HCT116 (cell line): ENCODE results near the gene GYS2.

Experiments
- CTCF ChIP-seq, 3 experiments: fragments of 200-600 bp in 1 of 3; sonication (generic) in 1 of 3; IDR thresholded peaks in 2 of 3; conservative IDR thresholded peaks in 1 of 3; 2 replicates each; pipeline ENCODE4 v1.5.1; 2012 to 2017; ENCODE audit warnings: low read depth in 2 of 3, low read length in 2 of 3, antibody characterized with exemption in 1 of 3, borderline replicate concordance in 1 of 3, control low read depth in 1 of 3, mild to moderate bottlenecking in 1 of 3, mixed read lengths in 1 of 3, mixed run types in 1 of 3, moderate library complexity in 1 of 3; ENCODE audit not compliant: insufficient read depth in 1 of 3
- EZH2 ChIP-seq: fragments of 200-600 bp; sonication (generic); IDR thresholded peaks from 2 replicates; pipeline ENCODE4 v1.6.1; 2017; ENCODE audit warnings: antibody characterized with exemption, mixed run types
- POLR2A ChIP-seq: IDR thresholded peaks from 2 replicates; pipeline ENCODE4 v1.7.0; 2011; ENCODE audit warnings: borderline replicate concordance; ENCODE audit not compliant: insufficient read depth, insufficient read length; ENCODE audit errors: extremely low read depth
- SIN3A ChIP-seq: IDR thresholded peaks from 2 replicates; pipeline ENCODE4 v1.6.1; 2012; ENCODE audit warnings: low read depth

DNA sequence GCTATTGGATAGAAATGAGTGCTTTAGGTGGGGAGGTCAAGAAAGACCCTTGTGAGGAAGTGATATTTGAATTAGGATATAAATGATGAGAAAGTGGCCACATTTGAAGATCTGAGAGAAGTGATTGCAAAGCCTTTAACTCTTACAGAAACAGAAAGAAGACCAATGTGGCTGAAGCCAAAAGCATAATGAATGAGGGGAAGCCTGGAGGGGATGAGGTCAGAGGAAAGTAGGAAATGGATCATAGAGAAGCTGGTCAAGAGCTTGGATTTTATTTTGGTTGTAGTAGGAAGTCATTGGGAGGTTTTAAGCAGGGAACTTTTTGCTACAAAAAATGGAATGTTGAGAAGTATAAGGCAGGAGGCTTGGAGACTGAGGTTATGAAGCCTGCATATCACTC, 3.5 kb upstream of the GYS2 start:
- TF ChIP-seq EZH2 (no peak), CTCF (IDR thresholded peaks at IDR 0.05 in 2 of 3, conservative IDR thresholded peaks at IDR 0.05 in 1 of 3; ENCODE audit: borderline replicate concordance in 1 of 3, insufficient read depth in 1 of 3, low read depth in 2 of 3, low read length in 2 of 3) (no peak), SIN3A (no peak), POLR2A (no peak)
